Right lobe of liver (tissue), 4 donors: ENCODE results near the gene UBE2J1.

ENCODE experiments used
- CTCF ChIP-seq, 4 donors: fragments of 200-600 bp in 3 of 4; fragments of 450-650 bp in 1 of 4; IDR thresholded peaks; one replicate each; pipeline versions ENCODE4 v1.5.1 to v1.8.0; 2016 to 2022; ENCODE audit warnings: antibody characterized with exemption in 4 of 4, mild to moderate bottlenecking in 2 of 4
- POLR2A ChIP-seq: fragments of 450-650 bp; IDR thresholded peaks from one replicate; pipeline ENCODE4 v1.6.1; 2017; ENCODE audit warnings: antibody characterized with exemption, mild to moderate bottlenecking
- donor health status: DM: no; HTN: no; CAD: no.
- donor health status: DM: no; HTN: no; CAD: no.
- donor health status: DM: no; HTN: yes; CAD: no.

- TF ChIP-seq CTCF (IDR thresholded peaks at IDR 0.05) (no peak), POLR2A (peak; percentile 99)
Observed at GRCh38 chr6:89352278-89353117, at the start of gene UBE2J1.
